ENCODE results near the gene DOCK3.
"Not testable (repeated sequence)": the region's sequence is repeated elsewhere in the genome, so short reads cannot be mapped to it uniquely, and the experiment has no call there.

The DOCK3 gene

GRCh38 chr3:51338632-51339031 lies 663.9 kb downstream of the DOCK3 start:
- DNase-seq: no peak

- DNase-seq: no peak
Observed at GRCh38 chr3:51340013-51340829, 665.5 kb downstream of the DOCK3 start.

- DNase-seq: no peak
Observed at GRCh38 chr3:51340989-51341636, 666.4 kb downstream of the DOCK3 start.

GRCh38 chr3:51343918-51344687 lies 669.4 kb downstream of the DOCK3 start:
- no peak for DNase-seq

GRCh38 chr3:51350751-51351150 lies 676.0 kb downstream of the DOCK3 start:
- DNase-seq: no peak

GRCh38 chr3:51353131-51353530 lies 678.4 kb downstream of the DOCK3 start:
- DNase-seq: no peak

GRCh38 chr3:51353691-51354090 lies 679.0 kb downstream of the DOCK3 start:
- DNase-seq: no peak

GRCh38 chr3:51354172-51354571 lies 679.4 kb downstream of the DOCK3 start:
- DNase-seq: no peak

GRCh38 chr3:51354731-51355615 lies 680.2 kb downstream of the DOCK3 start:
- peak; percentile 1 for DNase-seq

- no peak for DNase-seq
Observed at GRCh38 chr3:51355891-51356578, 681.3 kb downstream of the DOCK3 start.

GRCh38 chr3:51357856-51358255 lies 683.1 kb downstream of the DOCK3 start:
- DNase-seq: no peak

- DNase-seq: no peak
Observed at GRCh38 chr3:51358981-51359380, 684.3 kb downstream of the DOCK3 start.

GRCh38 chr3:51360806-51361205 lies 686.1 kb downstream of the DOCK3 start:
- DNase-seq: no peak

- DNase-seq: no peak
Observed at GRCh38 chr3:51361746-51362145, 687.0 kb downstream of the DOCK3 start.

GRCh38 chr3:51362476-51362875 lies 687.7 kb downstream of the DOCK3 start:
- no peak for DNase-seq

- DNase-seq: not testable (repeated sequence)
Observed at GRCh38 chr3:51368276-51368675, 693.5 kb downstream of the DOCK3 start.

- DNase-seq: peak; percentile 12
Observed at GRCh38 chr3:51371943-51372557, 697.3 kb downstream of the DOCK3 start.

GRCh38 chr3:51373658-51374421 lies 699.1 kb downstream of the DOCK3 start:
- no peak for DNase-seq

GRCh38 chr3:51374456-51374855 lies 699.7 kb downstream of the DOCK3 start:
- DNase-seq: no peak

GRCh38 chr3:51375136-51375535 lies 700.4 kb downstream of the DOCK3 start:
- DNase-seq: no peak

GRCh38 chr3:51375571-51375970 lies 700.8 kb downstream of the DOCK3 start:
- no peak for DNase-seq

Measured in NCI-H774 (cell line).